GM18870 (cell line): ENCODE data around the gene PLXNA4.

Experiments used
- ATAC-seq: cut with Tn5 transposase; IDR thresholded peaks from one replicate; pipeline ENCODE4 v1.9.1; 2021; ENCODE audit warnings: moderate library complexity; ENCODE audit not compliant: unreplicated experiment

PLXNA4 gene

GRCh38 chr7:132130497-132130896 is 445.8 kb downstream of the PLXNA4 start:
- ATAC-seq: no peak

GRCh38 chr7:132125872-132126595 is 450.2 kb downstream of the PLXNA4 start:
- no peak for ATAC-seq

GRCh38 chr7:132125096-132125495 is 451.2 kb downstream of the PLXNA4 start:
- no peak for ATAC-seq

- ATAC-seq: no peak
Measured at GRCh38 chr7:132124575-132124974, 451.7 kb downstream of the PLXNA4 start.

- no peak for ATAC-seq
Measured at GRCh38 chr7:132123773-132124172, 452.5 kb downstream of the PLXNA4 start.

- no peak for ATAC-seq
Measured at GRCh38 chr7:132122901-132123300, 453.4 kb downstream of the PLXNA4 start.

GRCh38 chr7:132121987-132122386 is 454.3 kb downstream of the PLXNA4 start:
- ATAC-seq: no peak

- ATAC-seq: no peak
Measured at GRCh38 chr7:132118641-132119040, 457.6 kb downstream of the PLXNA4 start.

GRCh38 chr7:132117636-132118035 is 458.6 kb downstream of the PLXNA4 start:
- no peak for ATAC-seq

- no peak for ATAC-seq
Measured at GRCh38 chr7:132117181-132117580, 459.1 kb downstream of the PLXNA4 start.

GRCh38 chr7:132116369-132116768 is 459.9 kb downstream of the PLXNA4 start:
- ATAC-seq: no peak

GRCh38 chr7:132115758-132116157 is 460.5 kb downstream of the PLXNA4 start:
- ATAC-seq: no peak

GRCh38 chr7:132115028-132115427 is 461.2 kb downstream of the PLXNA4 start:
- no peak for ATAC-seq

GRCh38 chr7:132114411-132114810 is 461.9 kb downstream of the PLXNA4 start:
- no peak for ATAC-seq

GRCh38 chr7:132113536-132114371 is 462.5 kb downstream of the PLXNA4 start:
- no peak for ATAC-seq

- ATAC-seq: no peak
Measured at GRCh38 chr7:132112657-132113056, 463.6 kb downstream of the PLXNA4 start.

- ATAC-seq: no peak
Measured at GRCh38 chr7:132112106-132112505, 464.2 kb downstream of the PLXNA4 start.

GRCh38 chr7:132110692-132111091 is 465.6 kb downstream of the PLXNA4 start:
- ATAC-seq: no peak

- ATAC-seq: no peak
Measured at GRCh38 chr7:132109769-132110168, 466.5 kb downstream of the PLXNA4 start.

- no peak for ATAC-seq
Measured at GRCh38 chr7:132108563-132108962, 467.7 kb downstream of the PLXNA4 start.

- ATAC-seq: no peak
Measured at GRCh38 chr7:132106491-132106890, 469.8 kb downstream of the PLXNA4 start.

- no peak for ATAC-seq
Measured at GRCh38 chr7:132105096-132105495, 471.2 kb downstream of the PLXNA4 start.
